ENCODE measurements around the gene TGFA. TPM values are rescaled to one million over a fixed set of nuclear protein-coding genes. Genes with fewer than 3 reads are reported as not detected.
A peak's percentile ranks its signal among the peaks of the same experiment; 100 is the strongest.

The TGFA gene
- total RNA-seq, 1 donor from 2014 or later = not detected

DNA sequence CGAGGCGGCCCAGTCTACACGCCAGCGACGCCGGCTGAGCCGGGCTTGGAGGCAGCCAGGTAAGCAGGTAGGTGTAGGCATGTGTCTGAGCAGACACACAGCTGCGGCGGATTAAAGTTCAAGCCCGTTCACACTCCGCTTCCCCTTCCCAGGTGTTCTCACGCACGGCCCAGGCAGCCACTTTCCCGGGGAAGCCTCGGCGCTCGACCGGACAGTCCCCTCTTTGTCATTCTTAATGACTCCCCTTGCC, 367 bp downstream of the TGFA start:
- Histone ChIP-seq H3K9ac (no peak overlapping the region), H2AFZ (replicated peaks) (peak overlapping the region; percentile 96), H3K27me3 (peaks cover 69% of the 10 kb centered on the region), H3K4me1 (no peaks in the 10 kb centered on the region), H3K9me3 (ENCODE audit: low read depth) (no peaks in the 10 kb centered on the region), H3K79me2 (ENCODE audit: low read depth) (no peaks in the 10 kb centered on the region), H3K27ac (no peak overlapping the region), H3K4me2 (peak overlapping the region; percentile 83), H3F3A (ENCODE audit: low read depth) (peaks cover 20% of the 10 kb centered on the region), H4K20me1 (ENCODE audit: low read depth) (peaks cover 12% of the 10 kb centered on the region), H3K36me3 (no peaks in the 10 kb centered on the region), H3K4me3 (peak overlapping the region; percentile 75)
- no peaks in the 10 kb centered on the region for H3K36me3 Mint-ChIP-seq
- no peak for DNase-seq (ENCODE audit: low spot score)
- peaks cover 42% of the 10 kb centered on the region for H3K27me3 Mint-ChIP-seq (ENCODE audit: insufficient read depth, low read depth)
- no peaks in the 10 kb centered on the region for H3K9me3 Mint-ChIP-seq
- peak overlapping the region; percentile 86 for H3K4me3 Mint-ChIP-seq
- peaks cover 28% of the 10 kb centered on the region for H3K4me1 Mint-ChIP-seq
- TF ChIP-seq, protein P1, sequence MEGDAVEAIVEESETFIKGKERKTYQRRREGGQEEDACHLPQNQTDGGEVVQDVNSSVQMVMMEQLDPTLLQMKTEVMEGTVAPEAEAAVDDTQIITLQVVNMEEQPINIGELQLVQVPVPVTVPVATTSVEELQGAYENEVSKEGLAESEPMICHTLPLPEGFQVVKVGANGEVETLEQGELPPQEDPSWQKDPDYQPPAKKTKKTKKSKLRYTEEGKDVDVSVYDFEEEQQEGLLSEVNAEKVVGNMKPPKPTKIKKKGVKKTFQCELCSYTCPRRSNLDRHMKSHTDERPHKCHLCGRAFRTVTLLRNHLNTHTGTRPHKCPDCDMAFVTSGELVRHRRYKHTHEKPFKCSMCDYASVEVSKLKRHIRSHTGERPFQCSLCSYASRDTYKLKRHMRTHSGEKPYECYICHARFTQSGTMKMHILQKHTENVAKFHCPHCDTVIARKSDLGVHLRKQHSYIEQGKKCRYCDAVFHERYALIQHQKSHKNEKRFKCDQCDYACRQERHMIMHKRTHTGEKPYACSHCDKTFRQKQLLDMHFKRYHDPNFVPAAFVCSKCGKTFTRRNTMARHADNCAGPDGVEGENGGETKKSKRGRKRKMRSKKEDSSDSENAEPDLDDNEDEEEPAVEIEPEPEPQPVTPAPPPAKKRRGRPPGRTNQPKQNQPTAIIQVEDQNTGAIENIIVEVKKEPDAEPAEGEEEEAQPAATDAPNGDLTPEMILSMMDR (IDR thresholded peaks at IDR 0.05) = no peak
- TF ChIP-seq EZH2phosphoT487 (IDR thresholded peaks at IDR 0.05) = peak; percentile 70
- H3K27ac Mint-ChIP-seq = no peak overlapping the region

DNA sequence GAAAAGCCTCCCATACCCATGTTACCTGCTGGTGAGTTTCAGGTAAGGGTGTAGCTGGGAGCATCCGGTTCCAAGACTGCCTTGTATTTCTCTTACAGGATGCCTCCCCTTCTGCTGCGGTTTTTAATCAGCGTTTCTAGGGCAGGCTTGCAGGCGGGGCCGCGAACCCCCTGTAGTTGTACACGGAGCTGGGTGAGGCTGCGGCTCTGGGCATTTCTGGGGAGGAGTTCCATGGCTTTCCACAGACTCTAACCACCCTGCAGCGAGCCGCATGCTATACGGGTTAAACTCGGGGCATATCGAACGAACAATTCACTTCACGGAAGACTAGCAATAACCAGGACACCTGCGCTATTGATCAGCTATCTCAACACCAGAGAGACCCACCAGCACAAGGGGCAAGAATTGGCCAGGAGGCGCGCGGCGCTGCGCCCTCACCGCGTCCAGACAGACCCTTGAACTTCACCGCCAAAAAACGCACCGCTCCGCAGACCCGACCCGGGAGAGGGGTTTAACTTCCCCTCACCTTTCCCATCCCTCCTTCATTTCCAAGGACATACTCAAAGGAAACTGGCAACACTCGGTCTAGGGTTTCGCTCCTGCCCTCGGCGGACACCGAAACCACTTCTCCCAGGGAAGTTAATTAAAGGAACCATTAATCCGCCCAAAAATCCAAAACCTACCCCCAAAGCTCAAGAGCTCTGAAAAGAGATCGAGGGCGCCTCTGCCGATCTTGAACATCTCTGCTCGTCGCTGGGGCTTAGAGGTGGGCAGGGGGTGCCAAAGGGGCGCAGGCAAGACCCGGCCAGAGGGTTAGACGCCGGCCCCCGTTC, 909 bp downstream of the TGFA start:
- H2AFZ ChIP-seq (replicated peaks) = peak overlapping the region; percentile 96
- no peak overlapping the region for H3K9ac ChIP-seq
- no peaks in the 10 kb centered on the region for H3K4me1 ChIP-seq
- H4K20me1 ChIP-seq (ENCODE audit: low read depth) = peaks cover 12% of the 10 kb centered on the region
- peak overlapping the region; percentile 75 for H3K4me3 ChIP-seq
- no peak overlapping the region for H3K27ac ChIP-seq
- Mint-ChIP-seq H3K36me3 (no peaks in the 10 kb centered on the region), H3K4me3 (peak overlapping the region; percentile 86), H3K27me3 (ENCODE audit: insufficient read depth, low read depth) (peaks cover 42% of the 10 kb centered on the region), H3K9me3 (no peaks in the 10 kb centered on the region), H3K27ac (no peak overlapping the region), H3K4me1 (peaks cover 25% of the 10 kb centered on the region)
- peaks cover 69% of the 10 kb centered on the region for H3K27me3 ChIP-seq
- peak; percentile 36 for DNase-seq (ENCODE audit: low spot score)
- peaks cover 20% of the 10 kb centered on the region for H3F3A ChIP-seq (ENCODE audit: low read depth)
- H3K36me3 ChIP-seq = no peaks in the 10 kb centered on the region
- peak overlapping the region; percentile 83 for H3K4me2 ChIP-seq
- no peaks in the 10 kb centered on the region for H3K79me2 ChIP-seq (ENCODE audit: low read depth)
- no peaks in the 10 kb centered on the region for H3K9me3 ChIP-seq (ENCODE audit: low read depth)
- TF ChIP-seq, protein P1 (IDR thresholded peaks at IDR 0.05) = no peak
- TF ChIP-seq EZH2phosphoT487 (IDR thresholded peaks at IDR 0.05) (peak; percentile 91), EZH2 (IDR thresholded peaks at IDR 0.05) (peak; percentile 87)

DNA sequence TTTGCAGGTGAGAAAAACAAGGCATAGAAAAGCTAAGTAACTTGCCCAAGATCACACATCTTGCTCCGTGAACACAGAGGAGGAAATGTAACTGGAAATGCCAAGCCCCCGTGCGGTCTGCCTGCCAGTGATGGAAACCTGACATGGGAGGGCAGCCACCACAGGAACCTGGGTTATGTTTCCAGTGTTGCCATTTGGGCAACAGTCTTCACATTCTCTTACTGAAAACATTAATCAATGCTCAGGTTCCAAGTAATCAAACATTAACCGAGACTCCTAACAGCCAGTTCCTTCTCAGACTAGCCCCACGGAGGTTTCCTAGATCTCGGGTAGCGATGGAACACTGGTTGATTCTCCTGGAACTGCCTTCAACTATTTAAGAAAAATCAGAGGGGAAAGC, 2.5 kb downstream of the TGFA start:
- H3K27me3 ChIP-seq = peaks cover 69% of the 10 kb centered on the region
- no peak overlapping the region for H3K27ac Mint-ChIP-seq
- H3F3A ChIP-seq (ENCODE audit: low read depth) = peaks cover 20% of the 10 kb centered on the region
- no peaks in the 10 kb centered on the region for H3K4me1 ChIP-seq
- H3K4me3 ChIP-seq = no peak overlapping the region
- H4K20me1 ChIP-seq (ENCODE audit: low read depth) = peaks cover 12% of the 10 kb centered on the region
- H3K36me3 ChIP-seq = no peaks in the 10 kb centered on the region
- no peaks in the 10 kb centered on the region for H3K9me3 ChIP-seq (ENCODE audit: low read depth)
- no peaks in the 10 kb centered on the region for H3K36me3 Mint-ChIP-seq
- DNase-seq (ENCODE audit: low spot score) = no peak
- peaks cover 37% of the 10 kb centered on the region for H3K27me3 Mint-ChIP-seq (ENCODE audit: insufficient read depth, low read depth)
- H3K4me1 Mint-ChIP-seq = peaks cover 15% of the 10 kb centered on the region
- H3K4me3 Mint-ChIP-seq = no peak overlapping the region
- TF ChIP-seq EZH2phosphoT487 (IDR thresholded peaks at IDR 0.05) = no peak
- TF ChIP-seq EZH2 (IDR thresholded peaks at IDR 0.05) = no peak
- TF ChIP-seq, protein P1 (IDR thresholded peaks at IDR 0.05) = no peak
- H3K79me2 ChIP-seq (ENCODE audit: low read depth) = no peaks in the 10 kb centered on the region
- H3K4me2 ChIP-seq = no peak overlapping the region
- H3K9ac ChIP-seq = no peak overlapping the region
- H2AFZ ChIP-seq (replicated peaks) = no peak overlapping the region
- H3K9me3 Mint-ChIP-seq = no peaks in the 10 kb centered on the region
- H3K27ac ChIP-seq = no peak overlapping the region
